GM23248 (cell line): ENCODE data around the gene FAM20C.

Experiments used
- EZH2 ChIP-seq: fragments of 200-600 bp; sonication (generic); IDR thresholded peaks from 2 replicates; pipeline ENCODE4 v1.6.1; 2018; ENCODE audit warnings: antibody characterized with exemption, mild to moderate bottlenecking; ENCODE audit not compliant: insufficient read depth, poor library complexity, severe bottlenecking
- EZH2phosphoT487 ChIP-seq: fragments of 200-600 bp; sonication (generic); IDR thresholded peaks from 2 replicates; pipeline ENCODE4 v1.6.1; 2018; ENCODE audit warnings: antibody characterized with exemption, moderate library complexity, mild to moderate bottlenecking, low read depth; ENCODE audit not compliant: insufficient read depth

DNA sequence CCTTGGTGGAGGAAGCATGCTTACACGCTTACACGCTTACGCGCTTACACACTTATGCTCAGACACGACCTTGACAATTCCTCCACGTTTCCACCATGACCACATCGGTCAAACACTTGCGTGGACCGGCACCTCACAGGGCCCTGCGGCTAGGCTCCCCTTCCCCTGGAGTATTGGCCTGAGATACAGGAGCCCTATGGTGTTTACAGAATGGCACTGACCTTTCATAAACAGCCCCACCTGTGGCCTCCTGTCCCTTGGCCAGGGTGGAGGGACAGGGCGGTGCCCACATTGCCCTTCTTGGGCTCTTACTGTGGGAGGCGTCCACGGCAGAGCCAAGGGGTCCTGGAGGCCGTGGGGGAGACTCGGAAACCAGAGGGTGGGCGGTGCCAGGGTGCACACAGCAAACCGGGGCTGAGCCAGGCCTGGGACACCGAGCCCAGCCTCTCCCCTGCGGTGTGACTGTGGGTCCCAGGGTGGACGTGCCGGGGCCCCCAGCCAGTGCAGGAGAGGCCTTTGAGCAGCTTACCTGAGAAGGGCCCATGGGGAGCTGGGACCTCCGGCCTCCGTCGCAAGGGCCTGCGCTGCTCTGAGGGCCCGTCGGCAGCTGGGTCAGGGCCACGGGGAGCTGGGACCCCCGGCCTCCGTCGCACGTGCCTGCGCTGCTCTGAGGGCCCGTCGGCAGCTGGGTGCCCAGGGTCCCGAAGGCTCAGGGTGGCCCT is 53.4 kb downstream of the FAM20C start:
- TF ChIP-seq EZH2 (no peak), EZH2phosphoT487 (no peak)
